ENCODE results near the gene CDH8. TPM values are rescaled to one million over a fixed set of nuclear protein-coding genes. Genes with fewer than 3 reads are reported as not detected.

CDH8 gene
- total RNA-seq, 1 experiment from 2014 or later = 0.42 TPM

GRCh38 chr16:61987474-61988012, 48.7 kb downstream of the CDH8 start:
- peaks cover 73% of the 10 kb centered on the region for H3K27me3 Mint-ChIP-seq (ENCODE audit: insufficient read depth, unreplicated experiment)
- CTCF ChIA-PET = interaction anchor here (0.7 kb wide), 1 partner anchor 18 kb away, joined by 3 read pairs; no protein-coding TSS in a partner anchor
- intact Hi-C loops (cut with micrococcal nuclease) = no loop called here
- POLR2A ChIA-PET = no interaction called here
- no TSS peak for BruUV-seq (replicated peaks)
- no peak overlapping the region for H3K4me3 Mint-ChIP-seq (ENCODE audit: unreplicated experiment)
- TF ChIP-seq CTCF (IDR thresholded peaks at IDR 0.05; ENCODE audit: unreplicated experiment) = no peak
- H3K36me3 Mint-ChIP-seq (ENCODE audit: insufficient read depth, unreplicated experiment) = no peaks in the 10 kb centered on the region
- no peak for DNase-seq (ENCODE audit: unreplicated experiment)
- H3K9me3 Mint-ChIP-seq (ENCODE audit: unreplicated experiment) = no peaks in the 10 kb centered on the region
- H3K27ac Mint-ChIP-seq (ENCODE audit: low read depth, unreplicated experiment) = no peak overlapping the region
- H3K4me1 Mint-ChIP-seq (ENCODE audit: insufficient read depth, unreplicated experiment) = no peaks in the 10 kb centered on the region

- intact Hi-C loops (cut with micrococcal nuclease) = no loop called here
- ChIA-PET CTCF (no interaction called here), POLR2A (no interaction called here)
- DNase-seq (ENCODE audit: unreplicated experiment) = no peak
- Mint-ChIP-seq H3K27ac (ENCODE audit: low read depth, unreplicated experiment) (no peak overlapping the region), H3K4me1 (ENCODE audit: insufficient read depth, unreplicated experiment) (no peaks in the 10 kb centered on the region), H3K9me3 (ENCODE audit: unreplicated experiment) (peaks cover 7% of the 10 kb centered on the region), H3K4me3 (ENCODE audit: unreplicated experiment) (no peak overlapping the region), H3K36me3 (ENCODE audit: insufficient read depth, unreplicated experiment) (no peaks in the 10 kb centered on the region), H3K27me3 (ENCODE audit: insufficient read depth, unreplicated experiment) (peaks cover 59% of the 10 kb centered on the region)
- no peak for TF ChIP-seq CTCF (IDR thresholded peaks at IDR 0.05; ENCODE audit: unreplicated experiment)
- no TSS peak for BruUV-seq (replicated peaks)
Measured at GRCh38 chr16:61969077-61969382, 67.2 kb downstream of the CDH8 start.

GRCh38 chr16:61968242-61969076, 67.8 kb downstream of the CDH8 start:
- BruUV-seq (replicated peaks) = no TSS peak
- Mint-ChIP-seq H3K36me3 (ENCODE audit: insufficient read depth, unreplicated experiment) (no peaks in the 10 kb centered on the region), H3K4me1 (ENCODE audit: insufficient read depth, unreplicated experiment) (no peaks in the 10 kb centered on the region), H3K9me3 (ENCODE audit: unreplicated experiment) (peaks cover 7% of the 10 kb centered on the region), H3K27ac (ENCODE audit: low read depth, unreplicated experiment) (no peak overlapping the region), H3K4me3 (ENCODE audit: unreplicated experiment) (no peak overlapping the region), H3K27me3 (ENCODE audit: insufficient read depth, unreplicated experiment) (peaks cover 53% of the 10 kb centered on the region)
- TF ChIP-seq CTCF (IDR thresholded peaks at IDR 0.05; ENCODE audit: unreplicated experiment) = no peak
- DNase-seq (ENCODE audit: unreplicated experiment) = no peak
- CTCF ChIA-PET = interaction anchor here (0.7 kb wide), 1 partner anchor 10 kb away, joined by 3 read pairs; no protein-coding TSS in a partner anchor
- intact Hi-C loops (cut with micrococcal nuclease) = no loop called here
- POLR2A ChIA-PET = no interaction called here

GRCh38 chr16:61957075-61957855, 79.0 kb downstream of the CDH8 start:
- DNase-seq (ENCODE audit: unreplicated experiment) = no peak
- no peaks in the 10 kb centered on the region for H3K9me3 Mint-ChIP-seq (ENCODE audit: unreplicated experiment)
- H3K4me1 Mint-ChIP-seq (ENCODE audit: insufficient read depth, unreplicated experiment) = no peaks in the 10 kb centered on the region
- ChIA-PET POLR2A (no interaction called here), CTCF (no interaction called here)
- H3K4me3 Mint-ChIP-seq (ENCODE audit: unreplicated experiment) = no peak overlapping the region
- BruUV-seq (replicated peaks) = no TSS peak
- H3K36me3 Mint-ChIP-seq (ENCODE audit: insufficient read depth, unreplicated experiment) = no peaks in the 10 kb centered on the region
- TF ChIP-seq CTCF (IDR thresholded peaks at IDR 0.05; ENCODE audit: unreplicated experiment) = no peak
- no peak overlapping the region for H3K27ac Mint-ChIP-seq (ENCODE audit: low read depth, unreplicated experiment)
- intact Hi-C loops (cut with micrococcal nuclease) = no loop called here
- H3K27me3 Mint-ChIP-seq (ENCODE audit: insufficient read depth, unreplicated experiment) = peaks cover 42% of the 10 kb centered on the region
